Measurements from ENCODE around the gene DPP3. TPM values are rescaled to one million over a fixed set of nuclear protein-coding genes. Genes with fewer than 3 reads are reported as not detected.
"Not testable (repeated sequence)": the region's sequence is repeated elsewhere in the genome, so short reads cannot be mapped to it uniquely, and the experiment has no call there.

DPP3 gene
- total RNA-seq, 2 donors from 2014 or later, result 15.8 to 52.4 TPM

- Histone ChIP-seq H3K4me3 (no peak overlapping the region), H3K9me3 (no peaks in the 10 kb centered on the region), H3K27ac (no peak overlapping the region), H3K36me3 (replicated peaks in 1 of 2; ENCODE audit: insufficient read depth in 1 of 2, low read depth in 2 of 2) (no peaks in the 10 kb centered on the region), H3K4me1 (no peaks in the 10 kb centered on the region), H3K27me3 (no peaks in the 10 kb centered on the region)
- DNase-seq (no peak), ATAC-seq (no peak)
- WGBS, 2 donors, result 75 to 76% methylated on average over 6 of the region's 6 CpGs
- intact Hi-C loops (cut with DNase I), result no loop called here
- TF ChIP-seq CTCF (IDR thresholded peaks at IDR 0.05) (no peak), POLR2A (IDR thresholded peaks at IDR 0.05) (no peak)
These were observed 52.5 kb downstream of the DPP3 start for GRCh38 chr11:66532784-66533183.

GRCh38 chr11:66539170-66539869 lies 59.1 kb downstream of the DPP3 start:
- ATAC-seq (no peak), DNase-seq (no peak)
- Histone ChIP-seq H3K36me3 (replicated peaks in 1 of 2; ENCODE audit: insufficient read depth in 1 of 2, low read depth in 2 of 2) (peaks cover 0 to 8% of the 10 kb centered on the region in 2 donors), H3K9me3 (no peaks in the 10 kb centered on the region), H3K27me3 (no peaks in the 10 kb centered on the region), H3K4me1 (peaks cover 5% of the 10 kb centered on the region), H3K27ac (no peak overlapping the region), H3K4me3 (no peak overlapping the region)
- no peak for TF ChIP-seq CTCF (IDR thresholded peaks at IDR 0.05)
- 88 to 95% methylated on average over 6 to 15 of the region's 16 CpGs for WGBS, 2 donors
- intact Hi-C loops (cut with DNase I), result no loop called here

- H3K9me3 ChIP-seq, result no peaks in the 10 kb centered on the region
- peaks cover 8% of the 10 kb centered on the region for H3K4me1 ChIP-seq
- TF ChIP-seq POLR2A (IDR thresholded peaks at IDR 0.05) (no peak), CTCF (IDR thresholded peaks at IDR 0.05) (no peak)
- H3K4me3 ChIP-seq, result no peak overlapping the region
- intact Hi-C loops (cut with DNase I), result no loop called here
- H3K27ac ChIP-seq, result no peak overlapping the region
- 93 to 96% methylated on average over 7 to 10 of the region's 10 CpGs for WGBS, 2 donors
- ATAC-seq (no peak), DNase-seq (no peak)
- H3K36me3 ChIP-seq (replicated peaks in 1 of 2; ENCODE audit: insufficient read depth in 1 of 2, low read depth in 2 of 2), result peaks cover 0 to 8% of the 10 kb centered on the region in 2 donors
- no peaks in the 10 kb centered on the region for H3K27me3 ChIP-seq
These were observed 59.6 kb downstream of the DPP3 start for GRCh38 chr11:66539870-66540213.

- H3K4me3 ChIP-seq; DNase-seq; H3K9me3 ChIP-seq; H3K36me3 ChIP-seq (replicated peaks in 1 of 2; ENCODE audit: insufficient read depth in 1 of 2, low read depth in 2 of 2); H3K27ac ChIP-seq; H3K27me3 ChIP-seq; ATAC-seq; intact Hi-C loops (cut with DNase I): not testable (repeated sequence)
- WGBS, 2 donors, result 78 to 86% methylated on average over 8 of the region's 8 CpGs
- H3K4me1 ChIP-seq, result peaks cover 14% of the 10 kb centered on the region
These were observed 60.4 kb downstream of the DPP3 start for GRCh38 chr11:66540598-66540997.

GRCh38 chr11:66541892-66542291 lies 61.7 kb downstream of the DPP3 start:
- 86 to 92% methylated on average over 4 of the region's 4 CpGs for WGBS, 2 donors

More at GRCh38 chr11:66541892-66542291, 61.7 kb downstream of the DPP3 start:
- Histone ChIP-seq H3K9me3 (no peaks in the 10 kb centered on the region), H3K4me1 (peaks cover 21% of the 10 kb centered on the region), H3K27me3 (no peaks in the 10 kb centered on the region), H3K4me3 (no peak overlapping the region), H3K36me3 (replicated peaks in 1 of 2; ENCODE audit: insufficient read depth in 1 of 2, low read depth in 2 of 2) (peaks cover 0 to 8% of the 10 kb centered on the region in 2 donors), H3K27ac (no peak overlapping the region)
- intact Hi-C loops (cut with DNase I), result no loop called here
- ATAC-seq, result no peak
- no peak for TF ChIP-seq CTCF (IDR thresholded peaks at IDR 0.05)
- no peak for TF ChIP-seq POLR2A (IDR thresholded peaks at IDR 0.05)
- no peak for DNase-seq
